NCI-H774 (cell line): ENCODE measurements around the gene BLTP2.
"Not testable (repeated sequence)": the region's sequence is repeated elsewhere in the genome, so short reads cannot be mapped to it uniquely, and the experiment has no call there.

Source experiments
- DNase-seq: peaks from one replicate; lab custom pipeline; 2025; lab: John Stamatoyannopoulos, UW

BLTP2 gene

DNA sequence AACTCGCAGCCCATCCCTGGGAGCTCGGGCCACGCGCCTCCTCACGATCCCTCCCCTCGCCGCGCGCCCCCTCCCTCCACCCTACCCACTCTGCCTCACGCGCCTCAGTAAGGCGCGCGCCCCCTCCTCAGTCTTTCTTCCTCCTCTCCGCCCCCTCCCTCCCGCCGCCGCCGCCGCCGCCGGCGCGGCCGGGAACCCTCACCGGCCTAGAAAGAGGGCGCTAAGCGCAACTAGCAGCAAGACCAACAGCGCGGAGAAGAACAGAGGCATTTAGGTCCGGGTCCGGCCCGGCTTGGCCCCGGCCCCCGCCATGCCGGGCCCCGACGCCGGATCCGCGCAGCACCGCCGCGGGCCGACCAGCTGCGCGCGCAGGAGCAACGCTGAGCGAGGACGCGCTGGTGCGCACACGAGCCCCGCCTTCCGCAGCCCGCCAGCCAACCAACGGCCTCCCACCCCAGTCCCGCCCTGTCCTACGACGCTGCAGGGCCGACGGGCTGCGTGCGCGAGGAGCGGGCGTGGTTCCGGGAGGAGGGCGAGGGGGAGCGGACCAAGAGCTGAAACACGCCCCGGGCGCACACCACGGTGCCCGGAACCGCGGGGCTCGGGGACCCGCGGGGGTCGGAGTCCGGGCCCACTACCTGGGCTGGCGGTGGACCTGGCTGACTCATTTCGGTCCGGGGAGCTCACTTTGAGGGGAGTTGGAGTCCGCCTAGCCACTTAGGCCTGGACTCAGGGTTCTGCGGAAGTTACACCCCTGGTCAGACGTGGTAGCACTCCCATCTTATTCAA lies at the start of gene BLTP2:
BLTP2 (minus strand) TSS at position 372 of the 789 bp plus-strand sequence; CDS start at position 270, 102 bp downstream.
- peak; percentile 97 for DNase-seq

DNA sequence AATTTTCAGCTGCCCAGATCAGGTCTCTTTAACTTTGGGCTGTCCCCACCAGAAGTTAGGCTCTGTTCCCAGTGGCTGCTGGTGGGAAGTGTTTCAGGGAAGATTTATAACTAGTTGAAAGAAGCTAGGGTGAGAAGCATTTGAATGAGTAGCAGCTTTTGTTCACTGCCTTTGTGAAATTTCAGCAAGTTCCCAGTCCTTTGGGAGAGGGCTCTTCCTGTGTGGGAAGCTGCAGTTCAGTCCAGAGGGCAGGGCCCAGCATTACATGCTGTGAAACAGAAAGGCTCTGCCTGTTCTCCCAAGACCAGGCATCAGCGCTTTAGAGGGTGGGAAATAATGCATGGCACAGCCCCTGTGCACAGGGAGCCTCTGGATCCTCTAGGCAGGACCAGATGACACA lies 48.9 kb upstream of the BLTP2 start:
- DNase-seq, result no peak

DNA sequence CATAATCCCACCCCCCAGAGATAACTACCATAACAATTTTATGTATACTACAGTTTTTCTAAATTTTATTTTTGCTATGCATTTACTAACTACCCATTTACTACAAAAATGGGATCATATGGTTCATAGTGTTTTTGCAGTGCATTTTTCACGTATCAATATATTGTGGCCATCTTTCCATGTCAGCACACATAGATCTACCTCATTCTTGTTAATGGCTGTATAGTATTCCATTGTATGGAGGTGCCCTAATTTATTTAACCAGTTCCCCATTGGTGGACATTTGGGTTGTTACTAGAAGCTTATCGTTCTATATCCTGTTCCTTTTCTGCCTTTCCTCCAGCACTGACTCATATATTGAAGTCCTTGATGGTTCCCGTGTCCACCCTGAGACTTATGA lies 44.1 kb upstream of the BLTP2 start:
- no peak for DNase-seq

DNA sequence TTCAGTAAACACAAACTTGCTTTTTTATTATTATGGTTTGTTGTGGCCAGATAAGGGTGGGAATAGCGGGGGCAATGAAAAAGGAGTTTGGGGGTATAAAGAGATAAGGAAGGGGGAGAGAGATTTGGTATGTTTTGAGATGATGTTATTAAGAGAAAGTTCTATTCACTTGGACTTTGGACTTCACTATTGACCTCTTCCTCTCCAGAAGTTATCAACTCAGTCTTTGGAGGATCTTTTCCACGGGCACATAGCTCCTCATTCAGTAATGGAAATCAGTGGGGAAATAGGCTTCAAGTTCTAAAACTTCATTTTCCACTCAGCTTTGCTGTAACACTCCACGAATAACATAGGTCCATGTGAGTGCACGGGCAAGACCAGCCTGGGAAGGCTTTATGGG lies 43.5 kb upstream of the BLTP2 start:
- no peak for DNase-seq

DNA sequence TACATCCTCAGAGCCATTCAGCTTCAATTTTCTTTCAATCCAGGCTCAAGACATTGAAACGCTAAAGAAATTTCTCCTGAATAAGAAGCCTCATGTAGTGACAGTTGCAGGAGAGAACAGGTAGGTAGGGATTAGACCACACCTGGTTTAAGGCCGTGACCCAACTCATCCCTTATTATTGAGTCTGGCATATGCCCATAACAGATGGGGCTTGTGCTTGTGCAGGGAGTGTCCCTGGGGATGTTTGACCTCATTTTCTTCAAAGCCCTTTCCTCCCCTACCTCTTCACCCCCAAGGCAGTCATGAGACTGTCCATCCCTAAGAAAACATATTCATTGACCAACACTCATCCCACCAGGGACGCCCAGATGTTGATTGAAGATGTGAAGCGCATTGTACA lies 41.3 kb upstream of the BLTP2 start:
- no peak for DNase-seq

DNA sequence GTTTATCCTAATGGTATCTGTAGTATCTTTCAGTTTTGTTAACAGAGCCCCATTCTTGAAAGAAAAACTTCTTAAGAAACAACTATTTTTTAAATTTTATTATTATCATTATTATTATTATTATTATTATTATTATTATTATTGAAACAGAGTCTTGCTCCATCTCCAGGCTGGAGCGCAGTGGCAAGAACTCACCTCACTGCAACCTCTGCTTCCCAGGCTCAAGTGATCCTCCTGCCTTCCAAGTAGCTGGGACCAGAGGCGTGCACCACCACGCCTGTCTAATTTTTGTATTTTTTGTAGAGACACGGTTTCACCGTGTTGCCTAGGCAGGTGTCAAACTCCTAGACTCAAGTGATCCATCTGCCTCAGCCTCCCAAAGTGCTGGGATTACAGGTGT lies 40.4 kb upstream of the BLTP2 start:
- no peak for DNase-seq

DNA sequence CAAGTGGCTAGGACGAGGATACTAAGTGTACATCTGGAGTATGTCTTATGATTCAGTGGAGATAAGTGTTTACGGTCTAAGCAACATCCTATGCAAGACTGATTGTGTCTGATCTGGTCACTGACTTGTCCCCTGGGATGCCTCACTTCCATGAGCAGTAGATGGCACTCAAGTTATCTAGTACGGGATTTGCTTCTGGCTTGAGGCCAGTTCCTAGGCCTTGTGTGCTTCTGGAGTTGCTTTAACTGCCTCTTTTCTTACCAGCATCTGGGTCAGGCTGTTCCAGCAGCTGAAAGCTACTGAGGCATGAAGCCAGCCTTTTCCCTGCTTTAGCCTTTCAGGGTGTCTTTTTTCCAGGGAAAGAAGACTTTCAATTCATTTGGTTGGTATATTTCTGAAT lies 40.0 kb upstream of the BLTP2 start:
- DNase-seq, result no peak

DNA sequence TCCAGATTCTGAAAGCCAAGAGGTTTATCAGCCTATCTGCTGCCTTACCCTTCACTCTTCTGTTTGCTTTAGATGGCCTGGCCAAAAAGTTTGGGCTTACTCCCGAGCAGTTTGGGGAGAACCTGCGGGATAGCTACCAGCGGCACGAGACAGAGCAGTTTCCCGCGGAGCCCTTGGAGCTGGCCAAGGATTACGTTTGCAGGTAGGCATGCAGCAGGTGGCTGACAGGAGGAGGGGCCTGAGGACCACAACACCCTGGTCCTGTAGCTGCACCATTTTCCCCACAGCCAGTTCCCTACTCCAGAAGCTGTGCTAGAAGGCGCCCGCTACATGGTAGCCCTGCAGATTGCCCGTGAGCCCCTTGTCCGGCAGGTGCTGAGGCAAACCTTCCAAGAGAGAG lies 37.7 kb upstream of the BLTP2 start:
- DNase-seq, result no peak

DNA sequence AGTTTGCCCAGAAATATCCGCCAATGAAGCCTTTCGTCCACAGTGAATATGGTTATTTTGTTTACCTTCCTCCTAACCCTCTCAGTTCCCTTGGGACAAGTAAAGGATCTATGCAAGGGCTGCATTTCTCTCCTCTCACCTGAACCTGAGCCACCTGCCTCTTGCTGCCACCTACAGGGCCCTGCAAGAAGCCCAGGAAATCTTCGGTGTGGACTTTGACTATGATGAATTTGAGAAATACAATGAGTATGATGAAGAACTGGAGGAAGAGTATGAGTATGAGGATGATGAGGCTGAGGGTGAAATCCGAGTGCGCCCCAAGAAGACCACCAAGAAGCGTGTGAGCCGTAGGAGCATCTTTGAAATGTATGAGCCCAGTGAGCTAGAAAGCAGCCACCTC lies 31.0 kb upstream of the BLTP2 start:
- DNase-seq, result no peak

DNA sequence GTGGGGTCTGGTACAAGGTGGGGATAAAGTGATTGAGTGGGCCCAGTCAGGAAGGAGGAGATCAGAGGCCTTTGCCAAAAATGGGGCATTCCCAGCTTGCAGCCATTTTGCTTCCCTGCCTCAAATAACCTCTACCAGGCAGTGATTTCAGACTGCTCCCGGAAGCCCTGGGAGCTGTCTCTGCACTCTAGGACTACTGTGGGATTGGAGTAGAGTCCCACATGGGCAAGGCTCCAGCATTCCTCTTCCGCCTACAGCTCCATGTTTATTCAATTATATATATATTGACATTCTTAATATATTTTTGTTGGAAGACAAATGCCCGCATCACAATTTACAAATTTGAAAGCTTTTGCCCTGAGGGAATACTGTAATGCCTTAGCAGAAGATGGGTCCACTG lies 30.5 kb upstream of the BLTP2 start:
- DNase-seq, result no peak

DNA sequence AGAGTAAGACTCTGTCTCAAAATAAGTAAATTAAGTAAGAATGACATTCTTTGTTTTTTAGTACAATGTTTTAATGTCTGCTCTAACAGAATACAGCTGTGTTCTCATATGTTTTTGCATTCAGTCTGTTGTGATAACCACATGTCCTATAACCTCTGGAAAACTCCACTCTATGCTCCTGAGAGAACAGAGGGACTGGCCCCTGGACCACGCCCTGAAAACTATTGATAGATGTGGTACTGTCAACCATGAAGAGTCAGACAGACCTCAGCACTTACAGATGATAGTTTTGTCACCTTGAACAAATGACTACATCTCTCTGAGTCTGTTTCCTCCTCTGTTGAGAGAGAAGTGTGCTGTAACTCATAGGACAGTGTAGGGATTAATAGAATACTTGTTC lies 25.0 kb upstream of the BLTP2 start:
- no peak for DNase-seq

DNA sequence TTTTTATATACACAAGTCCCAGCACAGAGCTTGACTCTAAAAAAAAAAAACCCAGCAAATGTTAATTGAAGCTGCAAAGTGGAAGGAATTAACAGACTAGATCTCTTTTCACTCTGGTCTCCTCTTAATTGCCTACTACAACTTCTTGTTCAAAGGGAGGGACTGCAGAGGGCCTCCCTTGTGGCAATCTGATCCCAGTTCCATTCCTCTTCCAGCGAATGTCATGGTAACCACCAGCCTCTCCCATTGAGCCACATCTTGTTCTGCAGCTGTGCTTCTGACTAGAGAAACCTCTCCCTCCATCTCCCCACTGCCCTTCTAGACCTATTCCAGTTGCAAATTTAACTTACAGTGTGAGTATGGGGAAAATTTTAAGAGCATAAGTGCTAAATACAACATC lies 22.9 kb upstream of the BLTP2 start:
- DNase-seq, result no peak

DNA sequence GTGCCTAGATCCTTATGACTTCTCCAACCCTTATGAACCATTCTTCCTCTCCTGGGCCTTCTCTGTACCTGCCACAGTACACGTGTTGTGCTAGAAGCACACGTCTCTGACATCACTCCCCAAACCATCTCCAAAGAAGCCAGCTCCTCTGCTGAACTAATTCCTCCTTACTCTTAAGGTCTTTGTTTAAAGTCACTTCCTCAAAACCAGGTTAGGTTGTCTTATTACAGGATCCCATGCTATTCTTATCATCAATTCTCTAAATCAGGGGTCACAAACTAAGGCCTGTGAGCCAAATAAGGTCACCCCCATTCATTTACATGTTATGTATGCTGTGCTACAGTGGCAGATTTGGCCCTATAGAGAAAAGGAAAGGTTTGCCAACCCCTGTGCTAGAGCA lies 21.0 kb upstream of the BLTP2 start:
- no peak for DNase-seq

DNA sequence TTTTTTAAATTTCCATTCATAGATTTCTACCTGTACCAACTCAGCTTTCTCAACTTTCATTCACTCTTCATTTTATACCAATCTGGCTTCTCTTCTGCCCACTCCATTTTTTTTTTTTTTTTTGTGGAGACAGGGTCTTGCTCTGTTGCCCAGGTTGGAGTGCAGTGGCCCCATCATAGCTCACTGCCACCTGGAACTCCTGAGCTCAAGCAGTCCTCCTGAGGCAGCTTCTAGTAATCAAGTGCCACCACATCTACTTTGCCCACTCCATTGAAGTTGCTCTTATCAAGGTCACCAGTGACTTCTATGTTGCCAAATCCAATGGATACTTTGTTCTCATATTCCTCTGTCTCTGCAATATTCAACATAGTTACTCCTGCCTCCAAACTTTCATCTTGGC lies 18.8 kb upstream of the BLTP2 start:
- DNase-seq, result no peak

DNA sequence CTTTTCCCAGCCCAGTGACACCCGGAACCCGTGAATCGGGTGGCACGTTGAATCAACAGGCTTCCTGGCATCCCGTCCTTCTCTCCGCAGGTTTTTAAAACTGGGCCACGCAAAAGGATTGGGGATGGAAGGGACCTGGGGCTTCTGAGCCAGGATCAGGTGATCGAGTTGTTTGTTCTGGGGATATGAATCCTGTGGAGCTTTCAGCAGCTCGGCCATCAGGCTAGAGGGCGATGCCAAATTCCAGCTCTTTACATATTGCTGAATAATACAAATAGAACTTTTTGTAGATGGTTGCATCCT lies 17.5 kb upstream of the BLTP2 start:
- DNase-seq, result no peak

DNA sequence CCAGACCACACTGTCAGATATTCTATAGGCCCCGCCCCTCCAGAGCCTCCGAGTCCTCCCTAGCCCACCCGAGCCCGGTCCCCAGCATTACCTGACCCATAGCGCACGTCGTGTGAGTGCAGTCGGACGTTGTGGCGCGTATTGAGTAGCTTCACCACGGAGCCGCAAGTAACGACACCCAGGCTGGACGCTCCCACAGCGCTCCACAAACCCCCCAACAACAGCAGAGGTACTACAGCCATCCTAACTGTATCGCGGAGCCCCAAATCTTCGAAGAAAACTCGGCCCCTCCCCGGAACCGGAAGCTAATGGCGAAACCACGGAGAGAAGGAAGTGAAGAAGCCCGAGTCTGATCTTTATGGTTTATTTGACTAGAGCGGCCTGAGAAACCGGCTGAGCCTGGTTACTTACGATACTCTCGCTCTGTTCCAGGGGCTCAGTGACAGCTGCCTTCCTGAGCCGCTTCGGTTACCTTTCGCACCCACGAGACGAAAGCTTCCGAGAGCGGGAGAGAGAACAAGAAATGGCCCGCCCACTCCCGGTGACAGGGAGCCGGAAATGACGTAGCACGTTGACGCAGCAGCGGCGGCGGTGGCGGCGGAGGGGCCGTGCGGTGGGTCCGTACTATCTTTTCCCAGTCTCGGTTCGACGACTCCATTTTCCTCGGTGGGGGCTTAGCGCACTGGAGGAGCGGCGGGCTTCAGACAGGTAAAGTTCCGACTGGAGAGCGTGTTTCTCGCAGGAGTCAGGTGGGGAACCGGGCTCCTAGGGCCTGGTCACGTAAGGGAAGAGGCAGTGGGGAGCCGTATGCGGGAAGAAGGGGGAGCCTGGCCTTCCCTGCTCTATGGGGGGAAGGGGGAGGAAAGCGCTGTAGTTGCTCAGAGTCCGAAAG lies 16.9 kb upstream of the BLTP2 start, which contains the start of the genes SDF2 and SUPT6H:
SDF2 (minus strand) TSS at position 272 of the 892 bp plus-strand sequence; CDS start at position 242, 30 bp downstream.
SUPT6H (plus strand) TSS at position 571 of the 892 bp plus-strand sequence. CDS start 11,197 bp downstream, outside the sequence.
- peak; percentile 89 for DNase-seq

DNA sequence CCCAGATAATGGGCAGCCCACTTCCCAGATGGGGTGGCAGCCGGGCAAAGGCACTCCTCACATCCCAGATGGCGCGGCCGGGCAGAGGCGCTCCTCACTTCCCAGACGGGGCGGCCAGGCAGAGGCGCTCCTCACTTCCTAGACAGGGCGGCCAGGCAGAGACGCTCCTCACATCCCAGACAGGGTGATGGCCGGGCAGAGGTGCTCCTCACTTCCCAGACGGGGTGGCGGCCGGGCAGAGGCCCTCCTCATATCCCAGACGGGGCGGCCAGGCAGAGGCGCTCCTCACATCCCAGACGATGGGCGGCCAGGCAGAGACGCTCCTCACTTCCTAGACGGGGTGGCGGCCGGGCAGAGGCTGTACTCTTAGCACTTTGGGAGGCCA lies 14.5 kb upstream of the BLTP2 start:
- DNase-seq, result not testable (repeated sequence)

DNA sequence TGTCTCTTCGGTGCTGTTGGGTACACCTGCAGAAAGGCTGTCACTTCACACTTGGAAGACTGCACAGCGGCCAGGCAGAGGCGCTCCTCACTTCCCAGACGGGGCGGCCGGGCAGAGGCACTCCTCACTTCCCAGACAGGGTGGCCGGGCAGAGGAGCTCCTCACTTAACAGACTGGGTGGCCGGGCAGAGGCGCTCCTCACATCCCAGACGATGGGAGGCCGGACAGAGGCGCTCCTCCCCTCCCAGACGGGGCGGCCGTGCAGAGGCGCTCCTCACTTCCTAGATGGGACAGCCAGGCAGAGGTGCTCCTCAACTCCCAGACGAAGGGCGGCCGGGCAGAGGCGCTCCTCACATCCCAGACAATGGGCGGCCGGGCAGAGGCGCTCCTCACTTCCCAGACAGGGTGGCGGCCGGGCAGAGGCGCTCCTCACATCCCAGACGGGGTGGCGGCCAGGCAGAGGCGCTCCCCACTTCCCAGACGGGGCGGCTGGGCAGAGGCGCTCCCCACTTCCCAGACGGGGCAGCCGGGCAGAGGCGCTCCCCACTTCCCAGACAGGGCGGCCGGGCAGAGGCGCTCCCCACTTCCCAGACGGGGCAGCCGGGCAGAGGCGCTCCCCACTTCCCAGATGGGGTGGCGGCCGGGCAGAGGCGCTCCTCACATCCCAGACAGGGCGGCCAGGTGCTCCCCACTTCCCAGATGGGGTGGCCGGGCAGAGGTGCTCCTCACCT lies 14.0 kb upstream of the BLTP2 start:
- DNase-seq, result not testable (repeated sequence)

DNA sequence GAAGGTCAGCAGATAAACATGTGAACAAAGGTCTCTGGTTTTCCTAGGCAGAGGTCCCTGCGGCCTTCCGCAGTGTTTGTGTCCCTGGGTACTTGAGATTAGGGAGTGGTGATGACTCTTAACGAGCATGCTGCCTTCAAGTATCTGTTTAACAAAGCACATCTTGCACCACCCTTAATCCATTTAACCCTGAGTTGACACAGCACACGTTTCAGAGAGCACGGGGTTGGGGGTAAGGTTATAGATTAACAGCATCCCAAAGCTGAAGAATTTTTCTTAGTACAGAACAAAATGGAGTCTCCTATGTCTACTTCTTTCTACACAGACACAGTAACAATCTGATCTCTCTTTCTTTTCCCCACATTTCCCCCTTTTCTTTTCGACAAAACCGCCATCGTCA lies 13.4 kb upstream of the BLTP2 start:
- DNase-seq, result not testable (repeated sequence)

DNA sequence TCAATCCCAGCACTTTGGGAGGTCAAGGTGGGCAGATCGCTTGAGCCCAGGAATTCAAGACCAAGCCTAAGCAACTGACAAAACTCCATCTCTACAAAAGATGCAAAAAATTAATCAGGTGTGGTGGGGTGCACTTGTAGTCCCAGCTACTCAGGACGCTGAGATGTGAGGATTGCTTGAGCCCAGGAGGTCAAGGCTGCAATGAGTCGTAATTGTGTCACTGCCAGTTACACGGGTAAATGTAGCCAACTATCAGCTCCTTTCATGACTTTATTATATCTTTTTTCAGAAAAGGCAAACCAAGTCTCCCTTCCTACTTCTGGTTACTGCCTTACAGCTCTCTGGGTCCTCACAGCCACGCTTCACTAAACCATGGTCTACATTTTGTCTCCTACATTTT lies 12.8 kb upstream of the BLTP2 start:
- DNase-seq, result no peak

DNA sequence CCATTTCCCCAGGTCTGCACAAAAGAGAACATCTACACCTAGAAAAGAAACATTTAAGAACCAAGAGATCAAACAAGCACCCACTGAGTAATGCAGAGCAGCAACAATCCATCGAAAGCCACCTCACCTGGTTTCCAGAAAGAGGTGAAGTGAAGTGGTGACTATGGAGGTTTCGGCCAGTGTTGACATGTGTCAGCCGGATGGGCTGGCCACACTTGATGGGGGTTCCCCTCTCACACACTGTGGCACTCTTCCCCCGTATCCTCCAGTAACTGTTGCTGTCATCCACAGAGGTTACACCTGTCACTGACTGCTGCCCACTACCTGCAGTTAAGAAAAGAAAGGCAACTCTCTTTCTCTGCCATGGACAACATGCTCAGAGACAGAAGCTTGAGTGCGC lies 10.2 kb upstream of the BLTP2 start:
- DNase-seq, result no peak

DNA sequence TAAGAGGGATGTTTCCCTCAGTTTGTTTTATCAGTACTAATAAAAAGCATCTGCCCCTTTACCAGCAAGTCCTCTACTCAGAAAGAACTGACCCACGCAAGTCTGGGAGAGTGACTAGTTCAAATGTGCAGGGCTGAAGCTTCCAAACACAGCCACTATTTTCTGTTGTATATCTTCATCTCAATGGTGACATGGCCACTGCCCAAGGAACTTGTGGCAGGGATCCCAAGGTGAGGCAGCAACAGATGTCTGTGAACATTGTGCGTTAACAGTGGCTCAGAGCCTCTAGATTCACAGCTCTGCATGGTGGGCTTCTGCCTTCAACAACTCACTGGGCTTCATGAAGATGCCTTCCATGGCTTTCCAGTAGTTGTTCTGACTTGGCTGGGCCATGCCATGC lies 3.7 kb upstream of the BLTP2 start:
- no peak for DNase-seq
